GM12874 (cell line): ENCODE measurements around the gene HS1BP3.

Experiments used
- TF ChIP-seq, protein P1 (sequence below): IDR thresholded peaks from 2 replicates; pipeline ENCODE4 v1.5.1; 2011; ENCODE audit warnings: low read depth, mild to moderate bottlenecking, control low read depth, low read length, moderate library complexity; ENCODE audit not compliant: insufficient read depth

HS1BP3 gene

DNA sequence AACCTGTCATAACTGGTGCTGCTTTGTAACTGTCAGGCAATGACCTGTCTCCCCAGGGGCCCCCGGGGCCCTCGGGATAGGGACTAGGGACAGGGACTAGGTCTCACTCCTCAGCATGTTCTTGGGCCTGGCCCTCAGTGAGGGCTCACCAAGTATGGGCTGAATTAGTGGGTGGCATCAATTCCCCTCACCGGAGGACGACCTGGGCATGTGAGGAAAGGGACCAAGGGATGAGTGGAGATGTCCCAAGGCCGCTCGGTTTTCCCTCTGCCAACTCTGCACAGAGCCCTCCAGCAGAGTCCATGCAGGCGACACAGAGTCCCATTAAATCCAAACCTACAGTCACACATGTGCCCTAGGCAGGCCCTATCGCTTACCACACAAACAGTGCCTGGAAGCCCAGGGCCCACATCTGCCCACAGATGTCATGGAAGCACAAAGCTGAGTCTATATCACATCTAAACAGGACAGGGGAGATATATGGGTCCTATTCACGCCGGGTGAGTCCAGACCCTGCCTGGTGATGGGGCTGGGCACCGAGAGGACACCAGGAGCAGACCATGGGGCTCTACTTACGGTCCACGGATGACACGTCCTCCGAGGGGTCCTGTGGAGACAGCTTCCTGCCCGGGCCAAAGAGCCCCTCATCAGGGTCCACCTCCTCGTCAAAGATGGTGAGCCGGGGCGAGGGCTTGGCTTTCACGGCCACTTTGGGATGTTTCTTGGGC lies 26.6 kb downstream of the HS1BP3 start:
- TF ChIP-seq, protein P1, sequence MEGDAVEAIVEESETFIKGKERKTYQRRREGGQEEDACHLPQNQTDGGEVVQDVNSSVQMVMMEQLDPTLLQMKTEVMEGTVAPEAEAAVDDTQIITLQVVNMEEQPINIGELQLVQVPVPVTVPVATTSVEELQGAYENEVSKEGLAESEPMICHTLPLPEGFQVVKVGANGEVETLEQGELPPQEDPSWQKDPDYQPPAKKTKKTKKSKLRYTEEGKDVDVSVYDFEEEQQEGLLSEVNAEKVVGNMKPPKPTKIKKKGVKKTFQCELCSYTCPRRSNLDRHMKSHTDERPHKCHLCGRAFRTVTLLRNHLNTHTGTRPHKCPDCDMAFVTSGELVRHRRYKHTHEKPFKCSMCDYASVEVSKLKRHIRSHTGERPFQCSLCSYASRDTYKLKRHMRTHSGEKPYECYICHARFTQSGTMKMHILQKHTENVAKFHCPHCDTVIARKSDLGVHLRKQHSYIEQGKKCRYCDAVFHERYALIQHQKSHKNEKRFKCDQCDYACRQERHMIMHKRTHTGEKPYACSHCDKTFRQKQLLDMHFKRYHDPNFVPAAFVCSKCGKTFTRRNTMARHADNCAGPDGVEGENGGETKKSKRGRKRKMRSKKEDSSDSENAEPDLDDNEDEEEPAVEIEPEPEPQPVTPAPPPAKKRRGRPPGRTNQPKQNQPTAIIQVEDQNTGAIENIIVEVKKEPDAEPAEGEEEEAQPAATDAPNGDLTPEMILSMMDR: no peak

DNA sequence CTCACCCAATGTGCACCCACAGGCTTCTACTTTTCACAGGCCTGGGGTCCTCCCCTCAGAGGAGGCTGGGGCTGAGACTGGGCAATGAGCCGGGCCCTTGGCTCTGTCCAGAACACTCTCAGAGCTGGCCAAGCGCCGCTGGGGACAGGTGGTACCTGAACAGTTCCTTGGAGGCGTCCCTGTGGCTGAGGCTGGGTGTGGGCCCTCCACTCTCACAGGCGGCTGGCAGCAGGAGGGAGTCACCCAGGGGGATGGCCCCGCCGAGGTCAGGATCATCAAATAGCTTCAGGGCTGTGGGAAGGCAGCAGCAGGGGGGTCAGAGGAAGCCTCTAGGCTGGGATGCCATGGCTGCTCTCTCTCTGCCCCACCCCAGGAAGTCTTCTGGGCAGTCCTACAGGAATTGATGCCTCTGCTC lies 27.1 kb downstream of the HS1BP3 start:
- TF ChIP-seq, protein P1: no peak

DNA sequence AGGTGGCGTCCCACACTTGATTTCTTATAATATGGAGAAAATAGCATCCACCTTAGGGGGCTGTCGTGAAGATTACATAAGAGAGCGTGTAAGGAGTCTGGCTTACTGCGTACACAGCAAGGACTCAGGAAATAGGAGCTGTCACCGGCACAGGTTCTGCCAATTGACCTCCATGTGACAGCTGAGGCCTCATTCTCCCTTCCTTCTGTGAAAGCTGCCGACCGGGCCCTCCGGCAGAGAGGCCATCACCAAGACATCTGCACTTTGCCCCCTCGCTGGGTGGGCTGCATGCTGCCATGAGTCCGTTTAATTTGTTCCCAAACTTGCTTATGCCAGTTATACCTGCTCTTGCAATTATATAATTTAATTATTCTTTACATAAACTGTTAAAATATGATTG lies 27.7 kb downstream of the HS1BP3 start:
- TF ChIP-seq, protein P1: no peak

DNA sequence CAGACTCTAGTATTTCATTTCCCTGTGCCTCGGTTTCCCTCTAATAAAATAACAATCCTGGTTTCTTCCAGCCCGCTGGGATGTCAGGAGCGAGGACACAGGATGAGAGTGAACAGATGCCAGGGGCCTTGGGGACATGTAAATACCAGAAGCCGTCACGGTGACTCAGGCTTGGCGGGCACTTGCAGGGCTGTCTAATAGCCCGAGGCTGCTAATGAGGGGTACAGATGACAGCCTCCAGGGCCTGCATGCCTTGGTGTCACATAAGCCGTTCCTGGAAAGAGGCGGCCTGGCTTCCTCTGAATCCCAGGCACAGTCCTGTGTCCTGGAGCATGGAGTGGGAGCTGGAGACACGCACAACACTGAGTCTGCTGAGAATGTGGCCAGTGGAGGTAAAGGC lies 28.2 kb downstream of the HS1BP3 start:
- TF ChIP-seq, protein P1: no peak

DNA sequence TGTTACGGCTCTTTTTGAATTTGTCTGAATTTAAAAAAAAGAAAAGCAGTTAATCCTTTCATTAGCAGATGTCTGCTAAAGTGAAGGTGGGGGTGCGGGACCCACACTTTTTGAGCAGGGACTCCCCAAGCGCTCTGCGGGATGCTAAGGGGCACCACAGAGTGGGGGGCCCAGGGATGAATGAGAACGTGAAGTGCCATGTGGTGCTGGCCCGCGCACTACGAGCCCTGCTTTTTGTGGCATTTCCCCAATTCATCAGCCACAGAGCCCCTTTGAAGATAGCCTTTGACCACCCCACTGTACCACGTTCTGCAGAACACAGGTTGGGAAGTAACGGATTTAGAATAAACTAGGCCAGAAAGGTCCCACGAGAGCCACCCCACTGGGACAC lies 28.6 kb downstream of the HS1BP3 start:
- TF ChIP-seq, protein P1: no peak

DNA sequence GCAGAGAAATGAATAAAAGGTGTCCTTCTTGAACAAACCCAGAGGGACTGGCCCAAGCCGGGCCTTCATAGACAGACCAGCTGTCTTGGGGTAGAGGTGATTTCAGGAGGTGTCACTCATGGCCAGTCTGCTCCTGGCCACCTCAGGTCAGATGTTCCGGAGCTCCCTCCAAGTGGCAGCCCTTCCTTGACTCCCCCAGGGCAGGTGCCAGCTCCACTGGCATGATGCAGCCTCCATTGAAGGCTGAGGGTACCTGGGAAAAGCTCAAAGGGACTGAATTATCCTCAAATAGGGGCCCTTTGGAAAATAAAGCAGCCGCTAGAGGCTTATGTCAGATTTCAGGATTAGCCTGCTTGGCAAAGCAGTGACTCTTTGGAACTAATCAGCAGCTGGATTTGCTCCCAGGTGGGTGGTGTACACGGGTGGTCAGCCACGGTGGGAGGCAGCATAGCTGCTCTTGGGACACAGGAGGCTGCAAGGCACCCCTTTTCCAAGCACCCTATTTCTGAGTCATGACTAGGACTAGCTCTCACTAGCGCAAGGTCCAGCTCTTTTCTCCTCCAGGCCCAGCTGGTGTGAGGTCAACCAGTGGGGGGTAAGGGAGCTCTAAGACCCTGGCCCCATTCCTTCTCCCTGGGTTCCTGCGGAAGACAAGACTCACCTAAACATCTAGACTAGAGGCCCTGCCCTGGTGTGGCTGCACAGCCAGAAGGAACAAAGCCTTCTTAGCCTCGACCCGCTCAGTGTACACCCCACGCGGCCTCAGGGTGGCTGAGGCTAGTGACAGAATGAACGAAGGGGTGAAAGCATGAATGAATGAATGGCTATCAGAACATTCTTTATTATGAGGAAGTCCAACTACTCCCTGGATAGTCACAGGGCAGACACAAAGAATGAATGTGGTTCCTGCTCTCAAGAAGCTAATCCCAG lies 29.3 kb downstream of the HS1BP3 start:
- TF ChIP-seq, protein P1: no peak

DNA sequence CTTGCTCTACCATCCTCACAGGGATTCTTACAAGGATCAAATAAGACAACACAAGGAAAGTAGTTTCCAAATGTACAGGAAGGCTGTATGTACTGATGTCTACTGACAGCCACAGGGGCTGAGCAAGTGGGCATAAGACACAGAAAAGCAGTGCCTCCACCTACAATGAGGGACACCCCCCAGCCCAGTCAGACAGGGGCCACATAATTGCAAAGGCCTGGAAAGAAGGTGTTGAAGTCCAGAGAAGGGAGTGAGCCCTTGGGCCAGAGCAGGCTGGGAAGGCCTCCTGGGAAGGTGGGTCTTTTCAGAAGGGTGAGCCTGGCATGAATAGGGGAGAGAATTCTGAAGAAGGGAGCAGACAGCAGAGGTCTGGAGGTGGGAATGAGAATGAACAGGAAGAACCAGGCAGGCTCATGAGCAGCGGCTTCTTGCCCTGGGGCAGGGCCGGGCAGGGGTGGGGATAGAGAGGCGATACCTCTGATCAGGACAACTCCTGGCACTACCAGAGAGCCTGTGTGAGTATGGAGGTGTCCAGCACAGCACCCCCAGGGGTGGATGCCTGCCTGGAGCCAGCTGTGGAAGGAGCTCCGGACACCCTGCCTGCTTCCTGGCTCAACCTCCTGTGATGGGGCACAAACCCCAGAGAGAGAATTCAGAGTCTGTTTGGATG lies 30.1 kb downstream of the HS1BP3 start:
- TF ChIP-seq, protein P1: no peak
